ENCODE data around the gene CCSER1. TPM values are rescaled to one million over a fixed set of nuclear protein-coding genes. Genes with fewer than 3 reads are reported as not detected.

Gene CCSER1
- total and polyA plus RNA-seq, 2 of the 8 experiments (the other 6 are each of a cell fraction or from before 2014, with no cell fraction given): 0.26 to 0.84 TPM

GRCh38 chr4:90457817-90458216, 330.6 kb downstream of the CCSER1 start (continued):
- TF ChIP-seq CHD7 (IDR thresholded peaks at IDR 0.05; ENCODE audit: insufficient replicate concordance, low read length) (no peak), SRF (IDR thresholded peaks at IDR 0.05; ENCODE audit: low read depth, low read length) (no peak), FOSL1 (IDR thresholded peaks at IDR 0.05; ENCODE audit: insufficient read depth, low read depth, low read length) (no peak), POLR2A (IDR thresholded peaks at IDR 0.05; ENCODE audit: control extremely low read depth in 1 of 2, low read depth in 2 of 2, low read length in 2 of 2) (no peak), GABPA (IDR thresholded peaks at IDR 0.05; ENCODE audit: borderline replicate concordance, insufficient read depth, low read length) (no peak), POU5F1 (IDR thresholded peaks at IDR 0.05; ENCODE audit: low read depth, low read length) (no peak), KDM5A (IDR thresholded peaks at IDR 0.05; ENCODE audit: low read length) (no peak), EGR1 (IDR thresholded peaks at IDR 0.05; ENCODE audit: borderline replicate concordance, low read depth, low read length) (no peak), TAF7 (optimal IDR thresholded peaks at IDR 0.05; ENCODE audit: borderline replicate concordance, low read depth, low read length) (no peak), SIRT6 (IDR thresholded peaks at IDR 0.05; ENCODE audit: low read length) (no peak), JUN (IDR thresholded peaks at IDR 0.05; ENCODE audit: low read depth, low read length) (no peak), SAP30 (IDR thresholded peaks at IDR 0.05; ENCODE audit: insufficient read depth, insufficient replicate concordance, low read length) (no peak)
